GM12878 (cell line): ENCODE data around the gene BTC.
"Not testable (repeated sequence)": the region's sequence is repeated elsewhere in the genome, so short reads cannot be mapped to it uniquely, and the experiment has no call there.

Experiments
- CBFB ChIP-seq: IDR thresholded peaks from 2 replicates; pipeline ENCODE4 v1.6.1; 2016; ENCODE audit warnings: antibody characterized with exemption, low read depth
- CEBPB ChIP-seq, 2 experiments: fragments of 150-350 bp in 1 of 2; IDR thresholded peaks; 2 replicates each; pipeline ENCODE4 v1.6.1; 2012 to 2014; ENCODE audit warnings: low read depth in 2 of 2, low read length in 2 of 2, borderline replicate concordance in 1 of 2, inconsistent platforms in 1 of 2
- CTCF ChIP-seq, 3 experiments: IDR thresholded peaks in 2 of 3; conservative IDR thresholded peaks in 1 of 3; 2 replicates each; pipeline ENCODE4 v1.5.1; 2011; ENCODE audit warnings: low read depth in 3 of 3, low read length in 3 of 3, mild to moderate bottlenecking in 3 of 3, control low read depth in 2 of 3, moderate library complexity in 2 of 3, inconsistent platforms in 1 of 3, mixed read lengths in 1 of 3; ENCODE audit not compliant: control insufficient read depth in 2 of 3, insufficient read depth in 1 of 3; ENCODE audit errors: extremely low read depth in 1 of 3
- EP300 ChIP-seq, 2 experiments: fragments of 150-350 bp in 1 of 2; IDR thresholded peaks; 2 replicates each; pipeline ENCODE4 v1.6.1; 2011 to 2012; ENCODE audit warnings: low read depth in 2 of 2, low read length in 2 of 2, borderline replicate concordance in 1 of 2, improper control_type of control experiment in 1 of 2, inconsistent platforms in 1 of 2; ENCODE audit not compliant: control insufficient read depth in 1 of 2
- ETV6 ChIP-seq, 2 experiments: fragments of 450-650 bp in 1 of 2; IDR thresholded peaks in 1 of 2; conservative IDR thresholded peaks in 1 of 2; 2 replicates each; pipeline ENCODE4 v1.6.1; 2014; ENCODE audit warnings: antibody characterized with exemption in 1 of 2, borderline replicate concordance in 1 of 2, low read depth in 1 of 2, mild to moderate bottlenecking in 1 of 2, moderate library complexity in 1 of 2
- EZH2 ChIP-seq: IDR thresholded peaks from 2 replicates; pipeline ENCODE4 v1.6.1; 2012; ENCODE audit warnings: low read depth, mild to moderate bottlenecking, control low read depth, inconsistent platforms, low read length, borderline replicate concordance; ENCODE audit not compliant: control insufficient read depth
- HDAC6 ChIP-seq: fragments of 200-600 bp; sonication (generic); IDR thresholded peaks from one replicate; pipeline ENCODE4 v1.8.0; 2017; ENCODE audit warnings: antibody characterized with exemption; ENCODE audit not compliant: unreplicated experiment
- POLR2A ChIP-seq: IDR thresholded peaks from 2 replicates; pipeline ENCODE4 v1.6.1; 2011; ENCODE audit warnings: low read depth, mild to moderate bottlenecking, low read length
- RAD21 ChIP-seq: IDR thresholded peaks from 2 replicates; pipeline ENCODE4 v1.6.1; 2011; ENCODE audit warnings: mild to moderate bottlenecking, low read depth, low read length, moderate library complexity; ENCODE audit not compliant: insufficient read depth
- SUZ12 ChIP-seq: fragments of 200-600 bp; sonication (generic); IDR thresholded peaks from one replicate; pipeline ENCODE4 v1.6.1; 2018; ENCODE audit warnings: antibody characterized with exemption, mild to moderate bottlenecking; ENCODE audit not compliant: unreplicated experiment
- USF2 ChIP-seq: IDR thresholded peaks from 2 replicates; pipeline ENCODE4 v1.6.1; 2011; ENCODE audit warnings: low read depth, low read length, improper control_type of control experiment, borderline replicate concordance
- YBX1 ChIP-seq: fragments of 450-650 bp; IDR thresholded peaks from 2 replicates; pipeline ENCODE4 v1.6.1; 2016; ENCODE audit warnings: antibody characterized with exemption
- ZBTB33 ChIP-seq: fragments of 450-650 bp; IDR thresholded peaks from 2 replicates; pipeline ENCODE4 v1.6.1; 2017; ENCODE audit warnings: mild to moderate bottlenecking

GRCh38 chr4:74812056-74812455 lies 17.7 kb upstream of the BTC start:
- TF ChIP-seq ZBTB33; CTCF (IDR thresholded peaks at IDR 0.05 in 2 of 3, conservative IDR thresholded peaks at IDR 0.05 in 1 of 3; ENCODE audit: control insufficient read depth in 2 of 3, extremely low read depth in 1 of 3, insufficient read depth in 1 of 3, low read depth in 3 of 3, low read length in 3 of 3); RAD21; EP300 (IDR thresholded peaks at IDR 0.05; ENCODE audit: borderline replicate concordance in 1 of 2, control insufficient read depth in 1 of 2, low read depth in 2 of 2, low read length in 2 of 2); USF2; CEBPB (IDR thresholded peaks at IDR 0.05; ENCODE audit: borderline replicate concordance in 1 of 2, low read depth in 2 of 2, low read length in 2 of 2); SUZ12; EZH2; ETV6 (conservative IDR thresholded peaks at IDR 0.05 in 1 of 2, IDR thresholded peaks at IDR 0.05 in 1 of 2; ENCODE audit: borderline replicate concordance in 1 of 2, low read depth in 1 of 2); HDAC6; YBX1; POLR2A; CBFB: not testable (repeated sequence)
